HG03064 (cell line): ENCODE measurements around the gene MAP2K7.
"Not testable (repeated sequence)": the region's sequence is repeated elsewhere in the genome, so short reads cannot be mapped to it uniquely, and the experiment has no call there.

Experiments
- ATAC-seq: cut with Tn5 transposase; IDR thresholded peaks from one replicate; pipeline ENCODE4 v1.9.1; 2021; ENCODE audit warnings: low read depth; ENCODE audit not compliant: unreplicated experiment

The MAP2K7 gene

DNA sequence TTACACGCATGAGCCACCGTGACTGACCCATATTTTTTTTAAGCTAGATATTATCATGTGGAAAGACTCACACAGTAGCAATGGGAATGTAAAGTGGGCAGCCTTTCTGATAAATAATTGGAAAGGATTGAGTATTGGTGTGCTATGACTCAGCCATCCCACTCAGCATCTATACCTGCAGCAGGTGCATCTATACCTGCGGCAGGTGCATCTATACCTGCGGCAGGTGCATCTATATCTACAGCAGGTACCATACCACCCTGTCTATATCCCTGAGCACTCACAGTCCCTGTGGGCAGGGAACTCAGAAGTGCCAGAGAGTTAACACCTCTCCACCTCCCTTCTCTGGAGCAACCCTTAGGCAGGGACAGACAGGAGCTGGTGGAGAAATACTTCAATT, 20.6 kb upstream of the MAP2K7 start:
- ATAC-seq = no peak

GRCh38 chr19:7883796-7884570, 19.7 kb upstream of the MAP2K7 start:
- no peak for ATAC-seq

GRCh38 chr19:7885818-7886217, 17.9 kb upstream of the MAP2K7 start:
- no peak for ATAC-seq

- ATAC-seq = no peak
Measured at GRCh38 chr19:7887408-7888144, 16.1 kb upstream of the MAP2K7 start.

GRCh38 chr19:7888145-7888825, 15.4 kb upstream of the MAP2K7 start, which contains the start of gene LRRC8E:
Gene LRRC8E, plus strand, starts transcription at chr19:7888510. Its CDS starts 7,094 bp downstream, at chr19:7895604.
- no peak for ATAC-seq

- ATAC-seq = no peak
Measured at GRCh38 chr19:7888826-7889217, 14.9 kb upstream of the MAP2K7 start.

DNA sequence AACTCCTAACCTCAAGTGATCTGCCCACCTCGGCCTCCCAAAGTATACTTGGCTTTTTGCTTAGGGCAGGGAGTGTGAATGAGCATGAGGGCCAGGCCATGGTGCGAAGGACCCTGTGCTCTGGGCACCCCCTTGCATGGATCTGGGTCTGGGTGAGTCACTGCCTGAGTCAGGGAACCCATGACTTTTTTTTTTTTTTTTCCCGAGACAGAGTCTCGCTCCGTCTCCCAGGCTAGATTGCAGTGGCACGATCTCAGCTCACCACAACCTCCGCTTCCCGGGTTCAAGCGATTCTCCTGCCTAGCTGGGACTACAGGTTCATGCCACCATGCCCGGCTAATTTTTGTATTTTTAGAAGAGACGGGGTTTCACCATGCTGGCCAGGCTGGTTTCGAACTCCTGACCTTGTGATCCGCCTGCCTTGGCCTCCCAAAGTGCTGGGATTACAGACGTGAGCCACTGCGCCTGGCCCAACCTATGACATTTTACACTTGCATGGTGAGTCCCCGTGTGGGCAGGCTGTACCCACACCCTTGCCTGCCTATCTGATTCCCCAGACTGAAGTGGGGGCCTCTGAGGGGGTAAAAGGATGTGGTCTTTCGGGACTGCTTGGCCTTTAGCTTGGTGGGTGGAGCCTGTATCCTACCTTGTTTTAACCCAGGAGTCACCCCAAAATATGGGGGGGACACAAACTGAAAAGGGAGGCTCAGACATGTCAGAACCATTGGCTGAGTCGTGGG, 10.1 kb upstream of the MAP2K7 start:
- not testable (repeated sequence) for ATAC-seq

- no peak for ATAC-seq
Measured at GRCh38 chr19:7894612-7895309, 8.9 kb upstream of the MAP2K7 start.

DNA sequence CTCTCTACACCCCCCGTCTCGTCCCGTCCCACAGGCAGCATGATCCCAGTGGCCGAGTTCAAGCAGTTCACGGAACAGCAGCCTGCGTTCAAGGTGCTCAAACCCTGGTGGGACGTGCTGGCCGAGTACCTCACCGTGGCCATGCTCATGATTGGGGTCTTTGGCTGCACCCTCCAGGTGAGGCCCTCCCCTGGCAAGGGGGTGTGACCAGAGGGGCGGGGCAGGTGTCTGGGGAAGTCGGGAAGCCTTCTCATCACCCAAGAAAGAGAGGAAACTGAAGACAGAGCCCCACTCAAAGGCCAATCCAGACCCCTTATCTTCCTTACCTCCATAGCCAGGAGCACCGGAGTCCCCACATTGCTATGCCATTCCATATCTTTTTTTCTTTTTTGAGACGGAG, 8.1 kb upstream of the MAP2K7 start:
- no peak for ATAC-seq

- no peak for ATAC-seq
Measured at GRCh38 chr19:7897292-7897691, 6.4 kb upstream of the MAP2K7 start.

- ATAC-seq = no peak
Measured at GRCh38 chr19:7898967-7899366, 4.7 kb upstream of the MAP2K7 start.

DNA sequence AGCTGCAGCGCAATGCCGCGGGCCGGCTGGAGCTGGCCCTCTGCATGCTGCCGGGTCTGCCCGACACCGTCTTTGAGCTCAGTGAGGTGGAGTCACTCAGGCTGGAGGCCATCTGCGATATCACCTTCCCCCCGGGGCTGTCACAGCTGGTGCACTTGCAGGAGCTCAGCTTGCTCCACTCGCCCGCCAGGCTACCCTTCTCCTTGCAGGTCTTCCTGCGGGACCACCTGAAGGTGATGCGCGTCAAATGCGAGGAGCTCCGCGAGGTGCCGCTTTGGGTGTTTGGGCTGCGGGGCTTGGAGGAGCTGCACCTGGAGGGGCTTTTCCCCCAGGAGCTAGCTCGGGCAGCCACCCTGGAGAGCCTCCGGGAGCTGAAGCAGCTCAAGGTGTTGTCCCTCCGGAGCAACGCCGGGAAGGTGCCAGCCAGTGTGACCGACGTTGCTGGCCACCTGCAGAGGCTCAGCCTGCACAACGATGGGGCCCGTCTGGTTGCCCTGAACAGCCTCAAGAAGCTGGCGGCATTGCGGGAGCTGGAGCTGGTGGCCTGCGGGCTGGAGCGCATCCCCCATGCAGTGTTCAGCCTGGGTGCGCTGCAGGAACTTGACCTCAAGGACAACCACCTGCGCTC, 3.8 kb upstream of the MAP2K7 start:
- no peak for ATAC-seq

DNA sequence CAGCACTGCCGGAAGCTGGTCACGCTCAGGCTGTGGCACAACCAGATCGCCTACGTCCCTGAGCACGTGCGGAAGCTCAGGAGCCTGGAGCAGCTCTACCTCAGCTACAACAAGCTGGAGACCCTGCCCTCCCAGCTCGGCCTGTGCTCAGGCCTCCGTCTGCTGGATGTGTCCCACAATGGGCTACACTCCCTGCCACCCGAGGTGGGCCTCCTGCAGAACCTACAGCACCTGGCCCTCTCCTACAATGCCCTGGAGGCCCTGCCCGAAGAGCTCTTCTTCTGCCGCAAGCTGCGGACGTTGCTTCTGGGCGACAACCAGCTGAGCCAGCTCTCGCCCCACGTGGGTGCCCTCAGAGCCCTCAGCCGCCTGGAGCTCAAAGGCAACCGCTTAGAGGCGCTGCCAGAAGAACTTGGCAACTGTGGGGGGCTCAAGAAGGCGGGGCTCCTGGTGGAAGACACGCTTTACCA, 3.2 kb upstream of the MAP2K7 start:
- ATAC-seq = no peak

DNA sequence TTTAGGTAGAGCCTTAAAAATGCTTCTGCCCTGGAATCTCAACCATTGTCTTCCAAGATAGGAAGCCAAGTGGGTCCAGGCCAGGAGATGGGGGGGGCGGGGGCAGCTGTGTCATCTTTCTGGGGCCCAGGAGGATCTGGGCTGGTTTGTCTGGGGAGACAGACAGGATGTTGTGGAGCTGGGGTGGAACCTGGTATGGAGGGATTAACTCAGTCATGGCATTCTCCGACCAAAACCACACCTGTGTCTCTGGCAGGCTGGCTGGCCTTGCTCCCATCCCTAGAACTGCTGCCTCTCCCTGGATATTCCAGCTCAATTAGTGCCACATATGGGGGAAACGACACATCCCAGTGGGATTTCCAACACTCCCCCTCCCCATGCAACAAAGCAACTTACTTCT, 2.7 kb upstream of the MAP2K7 start:
- no peak for ATAC-seq

DNA sequence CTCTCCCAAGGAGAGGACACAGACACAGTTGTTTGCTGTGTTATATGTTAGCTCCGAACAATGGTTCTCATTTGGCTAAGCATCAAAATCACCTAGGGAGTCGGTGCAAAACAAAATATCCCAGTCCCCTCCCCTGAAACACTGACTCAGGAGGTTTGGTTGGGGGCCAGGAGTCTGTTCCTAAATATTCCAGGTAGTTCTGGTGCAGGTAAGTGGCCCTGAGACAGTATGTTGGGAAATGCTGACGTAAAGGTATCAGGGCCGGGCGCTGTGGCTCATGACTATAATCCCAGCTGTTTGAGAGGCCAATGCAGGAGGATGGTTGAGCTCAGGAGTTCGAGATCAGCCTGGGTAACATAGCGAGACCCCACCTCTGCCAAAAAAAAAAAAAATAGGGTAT, 2.3 kb upstream of the MAP2K7 start:
- ATAC-seq = no peak

DNA sequence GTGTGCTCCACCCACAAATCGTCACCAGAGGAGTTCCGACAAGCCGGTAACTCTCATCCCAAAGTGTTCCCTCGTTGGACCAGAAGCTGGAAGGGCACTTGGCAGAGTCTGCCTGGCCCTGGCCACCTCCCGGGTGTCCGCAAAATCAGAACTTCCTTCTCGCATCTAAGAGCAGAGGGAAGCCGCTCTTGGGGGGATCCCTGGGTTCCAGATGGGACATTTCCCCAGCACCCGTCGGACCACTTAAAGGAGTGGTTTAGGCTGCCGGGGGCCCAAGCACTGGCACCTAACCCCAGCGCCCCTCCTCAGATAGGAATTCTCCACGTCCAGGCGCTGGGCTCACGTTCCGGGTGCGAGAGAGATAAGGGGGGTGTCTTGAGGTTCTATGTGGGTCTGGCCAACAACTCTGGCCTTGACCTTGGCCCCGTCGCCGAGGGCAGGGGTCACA, 857 bp upstream of the MAP2K7 start:
- ATAC-seq = no peak

- peak; percentile 25 for ATAC-seq
Measured at GRCh38 chr19:7904074-7905020, 670 bp downstream of the MAP2K7 start.

DNA sequence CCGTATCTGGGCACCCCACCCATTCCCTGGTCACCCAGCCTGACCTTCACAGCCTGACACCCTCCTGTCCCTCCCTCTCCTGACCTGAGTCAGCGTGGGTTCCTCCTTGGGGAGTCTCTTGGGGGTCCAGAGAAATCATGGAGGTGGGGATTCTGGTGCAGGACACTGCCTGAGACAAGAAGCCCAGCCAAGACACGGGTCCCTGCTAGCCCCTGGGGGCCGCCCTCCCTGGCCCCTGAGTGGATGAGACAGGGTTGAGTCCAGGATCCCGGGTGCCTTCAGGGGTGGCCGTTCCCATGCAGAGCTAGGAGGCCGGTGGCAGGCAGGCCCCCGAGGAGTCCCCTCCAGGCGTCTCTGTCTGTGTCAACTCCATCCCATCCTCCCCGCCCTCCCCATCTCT, 1.6 kb downstream of the MAP2K7 start:
- no peak for ATAC-seq
